ENCODE measurements around the gene GRIN2B.

DNA sequence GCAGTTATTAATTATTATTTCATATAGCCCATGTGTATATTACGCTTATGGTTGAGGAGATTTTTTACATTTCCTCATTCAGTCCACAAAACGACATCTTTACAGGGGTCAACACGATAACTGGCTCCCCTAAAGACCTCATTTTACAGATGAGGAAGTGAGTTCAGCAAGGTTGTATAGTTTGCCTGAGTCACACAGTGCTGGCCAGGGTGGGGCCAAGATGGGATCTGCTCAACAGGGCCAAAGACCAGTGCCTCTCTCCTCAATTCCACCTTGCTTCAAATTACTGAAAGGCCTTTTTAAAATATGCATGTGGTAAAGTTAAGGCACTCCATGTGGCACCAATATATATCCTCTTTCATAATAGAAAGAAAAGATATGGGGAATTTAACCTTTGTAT is 13.1 kb downstream of the GRIN2B start:
- TF ChIP-seq CTCF (IDR thresholded peaks at IDR 0.05) (no peak), POLR2AphosphoS5 (IDR thresholded peaks at IDR 0.05; ENCODE audit: insufficient read depth in 1 of 2, low read depth in 1 of 2) (no peak)
